GM10248 (cell line): ENCODE measurements around the gene POLR2E.

Experiments
- CTCF ChIA-PET: fragments of 300-600 bp; sonication (Branson Sonifier 250); formaldehyde crosslinking; extraction: SDS; loops from one replicate; lab custom pipeline; 2021; ENCODE audit warnings: antibody characterized with exemption; lab: Yijun Ruan, JAX
- POLR2A ChIA-PET: fragments of 350-650 bp; sonication (Branson Sonifier 250); formaldehyde crosslinking; extraction: SDS; loops from one replicate; lab custom pipeline; 2020; ENCODE audit warnings: antibody characterized with exemption; lab: Yijun Ruan, JAX
- DNase-seq: peaks from one replicate; pipeline ENCODE4 v3.0.0; 2012; ENCODE audit errors: extremely low spot score
- TF ChIP-seq, protein P1 (sequence below): IDR thresholded peaks from 2 replicates; pipeline ENCODE4 v1.5.1; 2012; ENCODE audit warnings: mild to moderate bottlenecking, low read depth; ENCODE audit errors: extremely low read depth, missing control alignments, control extremely low read depth

The POLR2E gene

DNA sequence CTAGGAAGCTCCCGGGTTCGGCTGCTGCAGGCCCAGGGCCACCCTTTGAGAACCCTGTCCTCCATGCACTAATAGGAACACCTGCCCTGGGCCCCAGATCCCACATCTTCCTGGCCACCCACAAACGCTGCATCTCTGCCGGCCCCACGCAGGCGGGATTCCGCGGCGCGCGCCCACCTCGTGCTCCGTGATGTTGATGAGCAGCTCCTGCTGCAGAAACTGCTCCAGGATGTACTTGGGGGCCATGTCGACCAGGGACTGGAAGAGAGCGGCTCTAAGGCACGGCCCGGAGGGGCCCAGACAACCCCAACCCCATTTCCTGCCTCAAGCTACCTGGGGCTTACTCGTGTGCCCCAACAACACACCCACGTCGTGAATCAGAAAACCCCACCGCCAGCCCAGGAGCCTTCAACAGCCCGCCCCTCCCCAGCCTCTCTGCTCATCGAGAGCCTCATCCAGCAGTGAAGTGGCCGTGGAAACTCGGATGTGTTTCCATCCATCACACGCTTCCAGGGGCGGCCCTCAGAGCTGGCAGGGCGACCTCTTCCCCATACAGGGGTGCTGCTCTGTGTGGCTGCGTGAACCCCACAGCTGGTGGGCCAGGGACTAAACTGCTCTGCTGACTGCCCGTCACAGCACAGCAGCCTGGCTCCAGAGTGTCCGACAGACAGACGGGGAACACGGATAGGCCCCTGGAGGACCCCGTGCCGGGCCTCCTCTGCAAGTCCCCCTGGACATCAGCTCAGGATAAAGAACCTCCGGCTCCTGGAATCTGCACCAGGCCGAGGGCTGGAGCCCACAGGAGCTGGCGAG lies 4.2 kb downstream of the POLR2E start:
- ChIA-PET POLR2A (interaction anchor here (0.5 to 1.2 kb wide), 3 partner anchors 9 to 69 kb away, joined by 3 to 6 read pairs (median 4); partner anchors contain the start of genes ARHGAP45 and RNU6-2), CTCF (interaction anchor here (0.6 to 2.0 kb wide), 2 partner anchors 23 to 26 kb away, joined by 3 to 5 read pairs; no protein-coding TSS in a partner anchor)
- TF ChIP-seq, protein P1, sequence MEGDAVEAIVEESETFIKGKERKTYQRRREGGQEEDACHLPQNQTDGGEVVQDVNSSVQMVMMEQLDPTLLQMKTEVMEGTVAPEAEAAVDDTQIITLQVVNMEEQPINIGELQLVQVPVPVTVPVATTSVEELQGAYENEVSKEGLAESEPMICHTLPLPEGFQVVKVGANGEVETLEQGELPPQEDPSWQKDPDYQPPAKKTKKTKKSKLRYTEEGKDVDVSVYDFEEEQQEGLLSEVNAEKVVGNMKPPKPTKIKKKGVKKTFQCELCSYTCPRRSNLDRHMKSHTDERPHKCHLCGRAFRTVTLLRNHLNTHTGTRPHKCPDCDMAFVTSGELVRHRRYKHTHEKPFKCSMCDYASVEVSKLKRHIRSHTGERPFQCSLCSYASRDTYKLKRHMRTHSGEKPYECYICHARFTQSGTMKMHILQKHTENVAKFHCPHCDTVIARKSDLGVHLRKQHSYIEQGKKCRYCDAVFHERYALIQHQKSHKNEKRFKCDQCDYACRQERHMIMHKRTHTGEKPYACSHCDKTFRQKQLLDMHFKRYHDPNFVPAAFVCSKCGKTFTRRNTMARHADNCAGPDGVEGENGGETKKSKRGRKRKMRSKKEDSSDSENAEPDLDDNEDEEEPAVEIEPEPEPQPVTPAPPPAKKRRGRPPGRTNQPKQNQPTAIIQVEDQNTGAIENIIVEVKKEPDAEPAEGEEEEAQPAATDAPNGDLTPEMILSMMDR = no peak
- no peak for DNase-seq

DNA sequence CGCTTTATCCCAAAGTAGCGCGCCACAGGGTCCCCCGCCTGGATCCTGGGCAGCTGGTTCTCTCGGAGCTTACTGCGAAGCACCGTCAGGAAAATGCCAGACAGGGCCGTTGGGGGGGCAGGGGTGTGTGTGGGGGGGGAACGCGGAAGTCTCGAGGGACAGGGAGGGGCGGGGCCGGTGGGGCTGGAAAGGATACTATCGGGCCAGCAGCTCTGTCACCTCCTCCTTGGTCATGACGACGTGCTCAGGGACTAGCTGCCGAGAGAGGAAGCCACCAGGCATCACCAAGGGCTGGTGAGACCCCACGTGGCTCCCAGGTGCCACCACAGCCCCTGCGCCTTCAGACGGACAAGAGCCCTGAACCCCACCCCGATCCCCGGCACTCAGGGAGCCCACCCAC lies 5.3 kb downstream of the POLR2E start:
- ChIA-PET CTCF (interaction anchor here (1.1 to 2.0 kb wide), 2 partner anchors 10 to 25 kb away, joined by 4 to 5 read pairs; no protein-coding TSS in a partner anchor), POLR2A (interaction anchor here (1.2 to 1.4 kb wide), 2 partner anchors 16 to 23 kb away, joined by 3 read pairs; partner anchors contain the start of gene ARHGAP45)
- DNase-seq = no peak
- TF ChIP-seq, protein P1 = no peak

DNA sequence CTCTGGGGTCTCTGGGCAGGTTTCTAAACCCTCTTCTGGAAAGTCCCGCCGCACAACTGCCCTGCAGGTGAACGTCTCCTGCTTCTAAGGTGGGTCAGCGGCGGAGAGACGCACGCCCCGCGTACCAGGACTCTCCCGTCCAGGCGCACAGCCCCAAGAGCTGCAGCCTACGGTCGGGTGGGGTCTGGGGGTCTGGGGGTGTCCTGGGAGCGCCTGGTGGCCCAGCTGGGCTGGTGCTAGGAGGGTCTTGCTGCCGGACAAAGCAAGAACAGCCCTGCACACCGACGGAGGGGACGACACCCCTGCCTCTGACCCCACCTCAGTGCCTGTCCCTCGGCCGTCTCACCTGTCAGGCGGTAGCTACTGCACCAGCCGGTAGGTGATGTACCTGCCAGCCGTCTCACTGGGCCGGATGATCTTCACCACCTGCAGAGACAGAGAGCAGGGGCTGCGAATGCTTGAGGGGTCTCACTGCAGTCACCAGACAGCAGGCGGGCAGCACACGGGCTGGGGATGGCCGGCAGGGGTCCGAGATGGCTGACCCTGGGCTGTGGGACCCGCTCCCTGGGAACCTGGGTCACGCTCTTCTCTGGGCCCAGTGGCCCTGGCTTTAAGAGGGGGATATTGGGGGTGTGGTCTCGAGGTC lies 5.9 kb downstream of the POLR2E start:
- TF ChIP-seq, protein P1 = no peak
- DNase-seq = no peak
- CTCF ChIA-PET = interaction anchor here (1.0 to 2.0 kb wide), 4 partner anchors 9 to 155 kb away, joined by 3 to 5 read pairs (median 4); no protein-coding TSS in a partner anchor
- POLR2A ChIA-PET = interaction anchor here (0.5 to 1.4 kb wide), 2 partner anchors 17 to 251 kb away, joined by 3 read pairs; no protein-coding TSS in a partner anchor

DNA sequence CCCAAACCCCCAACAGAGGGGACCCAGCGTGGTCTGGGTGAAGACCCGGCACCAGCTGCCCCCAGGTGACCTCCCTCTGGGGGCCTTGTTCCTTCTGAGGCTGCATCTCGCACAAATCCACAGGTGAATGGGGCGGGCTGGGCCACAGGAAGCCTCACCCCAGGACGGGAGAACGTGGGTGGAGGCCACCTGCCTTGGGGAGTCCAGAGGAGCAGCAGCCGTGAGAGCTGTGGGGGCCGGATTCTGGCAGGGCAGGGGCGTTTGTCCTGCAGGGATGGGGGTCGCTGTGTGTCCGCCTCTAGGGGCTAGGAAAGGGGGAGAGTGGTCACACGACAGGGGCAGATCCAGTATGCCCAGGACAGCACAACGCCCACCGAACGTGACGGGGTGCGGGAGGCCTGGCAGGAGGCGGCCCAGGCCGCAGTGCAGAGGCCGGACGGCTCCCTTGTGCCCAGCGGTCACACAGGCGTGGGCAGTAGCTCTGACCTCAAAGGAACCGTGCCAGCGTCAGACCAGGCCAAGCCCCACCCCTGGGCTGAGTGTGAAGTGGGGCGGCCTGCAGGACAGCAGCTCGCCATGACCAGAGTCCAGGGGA lies 6.7 kb downstream of the POLR2E start:
- no peak for DNase-seq
- POLR2A ChIA-PET = interaction anchor here (0.5 to 1.4 kb wide), 4 partner anchors 11 to 251 kb away, joined by 3 to 4 read pairs (median 4); no protein-coding TSS in a partner anchor
- TF ChIP-seq, protein P1 = no peak
- CTCF ChIA-PET = interaction anchor here (1.0 to 1.3 kb wide), 4 partner anchors 8 to 155 kb away, joined by 3 to 5 read pairs (median 4); no protein-coding TSS in a partner anchor

DNA sequence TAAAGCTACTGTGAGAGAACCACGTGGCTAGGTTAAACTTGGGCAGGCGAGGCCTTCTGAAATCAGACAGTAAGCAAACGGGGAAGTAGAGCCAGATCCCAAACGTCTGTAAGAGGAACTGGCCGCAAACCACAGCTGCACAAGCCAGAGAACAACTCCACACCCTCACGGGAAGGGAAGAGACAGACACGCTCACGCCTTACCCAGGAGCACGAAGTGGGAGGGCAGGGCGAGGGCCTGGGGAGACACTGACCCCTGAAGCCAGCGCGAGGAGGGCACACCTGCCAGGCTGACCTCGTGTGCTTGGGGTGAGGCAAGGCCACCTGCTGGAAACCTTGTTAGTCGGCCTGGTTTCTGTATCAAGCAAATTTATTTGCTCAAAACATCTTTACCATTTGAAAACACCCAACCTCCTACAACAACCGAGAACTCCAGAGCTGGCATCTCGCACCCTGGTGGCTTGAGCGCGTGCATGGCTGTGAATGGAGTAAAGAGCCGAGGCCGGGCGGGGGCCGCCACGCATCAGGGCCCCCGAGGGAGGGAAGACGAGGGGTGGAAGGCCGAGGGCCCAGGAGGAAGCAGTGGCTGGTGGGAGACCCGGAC lies 7.3 kb downstream of the POLR2E start:
- TF ChIP-seq, protein P1 = peak; percentile 7
- ChIA-PET POLR2A (interaction anchor here (0.7 to 1.0 kb wide), 2 partner anchors 13 to 21 kb away, joined by 4 read pairs; no protein-coding TSS in a partner anchor), CTCF (interaction anchor here (1.1 to 2.0 kb wide), 5 partner anchors 9 to 157 kb away, joined by 3 to 5 read pairs (median 5); no protein-coding TSS in a partner anchor)
- DNase-seq = no peak
